Activated CD4-positive, alpha-beta T cell treated with anti-CD3 and anti-CD28 coated beads, Interleukin-2, amount 10 ng/mL, durations not matched to agents 7 days and 5 days (primary cell): ENCODE data around the gene FETUB. TPM values are rescaled to one million over a fixed set of nuclear protein-coding genes. Genes with fewer than 3 reads are reported as not detected.
"Not testable (repeated sequence)": the region's sequence is repeated elsewhere in the genome, so short reads cannot be mapped to it uniquely, and the experiment has no call there.

ENCODE experiments used
- CTCF ChIA-PET: fragments of 350-600 bp; sonication (Branson Sonifier 250); formaldehyde crosslinking; loops from one replicate; lab custom pipeline; 2021; ENCODE audit warnings: antibody characterized with exemption; lab: Charles Lee
- POLR2A ChIA-PET: fragments of 350-600 bp; sonication (Branson Sonifier 250); formaldehyde crosslinking; loops from one replicate; lab custom pipeline; 2021; ENCODE audit warnings: antibody characterized with exemption; lab: Charles Lee
- DNase-seq: peaks from one replicate; pipeline ENCODE4 v3.0.0-alpha.2; 2020
- H3K27ac Mint-ChIP-seq: one replicate; pipeline ENCODE4 v1.8.0; 2021; ENCODE audit warnings: mild to moderate bottlenecking, moderate library complexity, mixed read lengths
- H3K27me3 Mint-ChIP-seq: one replicate; pipeline ENCODE4 v1.8.0; 2021; ENCODE audit warnings: mixed read lengths
- H3K36me3 Mint-ChIP-seq: one replicate; pipeline ENCODE4 v1.8.0; 2021; ENCODE audit warnings: low read depth, mixed read lengths
- H3K4me1 Mint-ChIP-seq: one replicate; pipeline ENCODE4 v1.8.0; 2021; ENCODE audit warnings: mixed read lengths
- H3K4me3 Mint-ChIP-seq: one replicate; pipeline ENCODE4 v1.8.0; 2021; ENCODE audit warnings: mild to moderate bottlenecking, moderate library complexity, mixed read lengths
- H3K9me3 Mint-ChIP-seq: one replicate; pipeline ENCODE4 v1.8.0; 2021; ENCODE audit warnings: mixed read lengths
- total RNA-seq, 2 experiments: library from RNA; stranded (reverse); gene quantifications; one replicate each; pipeline ENCODE4 v1.2.3, GENCODE V29; 2021

FETUB gene
- total RNA-seq, 2 experiments from 2014 or later, result not detected

- Mint-ChIP-seq H3K27ac (no peak overlapping the region), H3K4me3 (no peak overlapping the region), H3K4me1 (peaks cover 17% of the 10 kb centered on the region), H3K9me3 (no peaks in the 10 kb centered on the region), H3K27me3 (peaks cover 12% of the 10 kb centered on the region), H3K36me3 (no peaks in the 10 kb centered on the region)
- ChIA-PET CTCF (interaction anchor here (0.5 kb wide), 1 partner anchor 94 kb away, joined by 3 read pairs; no protein-coding TSS in a partner anchor), POLR2A (interaction anchor here (0.5 to 0.6 kb wide), 2 partner anchors 107 to 121 kb away, joined by 3 read pairs; no protein-coding TSS in a partner anchor)
- DNase-seq, result no peak
These were observed 29.3 kb downstream of the FETUB start for GRCh38 chr3:186669378-186670084.

- H3K9me3 Mint-ChIP-seq, result no peaks in the 10 kb centered on the region
These were observed 30.0 kb downstream of the FETUB start for GRCh38 chr3:186670155-186670554.

GRCh38 chr3:186671051-186671450 is 30.9 kb downstream of the FETUB start:
- no peak overlapping the region for H3K27ac Mint-ChIP-seq
- peaks cover 16% of the 10 kb centered on the region for H3K27me3 Mint-ChIP-seq
- ChIA-PET POLR2A (no interaction called here), CTCF (no interaction called here)
- no peaks in the 10 kb centered on the region for H3K9me3 Mint-ChIP-seq
- no peak overlapping the region for H3K4me3 Mint-ChIP-seq
- no peaks in the 10 kb centered on the region for H3K36me3 Mint-ChIP-seq
- DNase-seq, result no peak
- peaks cover 17% of the 10 kb centered on the region for H3K4me1 Mint-ChIP-seq

More at GRCh38 chr3:186670155-186670554, 30.0 kb downstream of the FETUB start:
- ChIA-PET POLR2A (interaction anchor here (0.6 kb wide), 1 partner anchor 121 kb away, joined by 3 read pairs; no protein-coding TSS in a partner anchor), CTCF (no interaction called here)
- peaks cover 14% of the 10 kb centered on the region for H3K27me3 Mint-ChIP-seq
- H3K27ac Mint-ChIP-seq, result no peak overlapping the region
- H3K4me3 Mint-ChIP-seq, result no peak overlapping the region
- no peak for DNase-seq
- H3K4me1 Mint-ChIP-seq, result peaks cover 17% of the 10 kb centered on the region
- no peaks in the 10 kb centered on the region for H3K36me3 Mint-ChIP-seq

GRCh38 chr3:186678604-186679003 is 38.4 kb downstream of the FETUB start:
- no peak for DNase-seq
- H3K27me3 Mint-ChIP-seq, result peaks cover 37% of the 10 kb centered on the region
- H3K4me1 Mint-ChIP-seq, result no peaks in the 10 kb centered on the region
- POLR2A ChIA-PET, result no interaction called here
- no peaks in the 10 kb centered on the region for H3K9me3 Mint-ChIP-seq
- H3K36me3 Mint-ChIP-seq, result no peaks in the 10 kb centered on the region
- H3K4me3 Mint-ChIP-seq, result no peak overlapping the region
- H3K27ac Mint-ChIP-seq, result no peak overlapping the region
- CTCF ChIA-PET, result no interaction called here

GRCh38 chr3:186679151-186679550 is 39.0 kb downstream of the FETUB start:
- Mint-ChIP-seq H3K9me3 (no peaks in the 10 kb centered on the region), H3K27ac (no peak overlapping the region), H3K36me3 (no peaks in the 10 kb centered on the region), H3K4me3 (no peak overlapping the region), H3K27me3 (peaks cover 33% of the 10 kb centered on the region), H3K4me1 (no peaks in the 10 kb centered on the region)
- CTCF ChIA-PET, result no interaction called here
- POLR2A ChIA-PET, result no interaction called here
- no peak for DNase-seq

GRCh38 chr3:186680869-186681268 is 40.7 kb downstream of the FETUB start:
- ChIA-PET POLR2A (no interaction called here), CTCF (no interaction called here)
- H3K27me3 Mint-ChIP-seq, result peaks cover 33% of the 10 kb centered on the region
- H3K4me1 Mint-ChIP-seq, result no peaks in the 10 kb centered on the region
- H3K36me3 Mint-ChIP-seq, result no peaks in the 10 kb centered on the region
- no peak for DNase-seq
- H3K9me3 Mint-ChIP-seq, result peaks cover 8% of the 10 kb centered on the region
- no peak overlapping the region for H3K4me3 Mint-ChIP-seq
- no peak overlapping the region for H3K27ac Mint-ChIP-seq

GRCh38 chr3:186682812-186683211 is 42.6 kb downstream of the FETUB start:
- Mint-ChIP-seq H3K4me1 (no peaks in the 10 kb centered on the region), H3K27me3 (peaks cover 36% of the 10 kb centered on the region), H3K9me3 (peaks cover 11% of the 10 kb centered on the region), H3K36me3 (no peaks in the 10 kb centered on the region), H3K27ac (no peak overlapping the region), H3K4me3 (no peak overlapping the region)
- DNase-seq, result no peak
- ChIA-PET CTCF (no interaction called here), POLR2A (no interaction called here)

- CTCF ChIA-PET, result interaction anchor here (1.0 kb wide), 1 partner anchor 67 kb away, joined by 3 read pairs; no protein-coding TSS in a partner anchor
- Mint-ChIP-seq H3K27ac (no peak overlapping the region), H3K9me3 (peaks cover 11% of the 10 kb centered on the region), H3K36me3 (no peaks in the 10 kb centered on the region), H3K4me1 (no peaks in the 10 kb centered on the region), H3K27me3 (peaks cover 34% of the 10 kb centered on the region), H3K4me3 (no peak overlapping the region)
- DNase-seq, result no peak
- POLR2A ChIA-PET, result no interaction called here
These were observed 43.8 kb downstream of the FETUB start for GRCh38 chr3:186683979-186684378.

- H3K9me3 Mint-ChIP-seq, result peaks cover 11% of the 10 kb centered on the region
- H3K4me3 Mint-ChIP-seq, H3K36me3 Mint-ChIP-seq, CTCF ChIA-PET, H3K4me1 Mint-ChIP-seq, H3K27ac Mint-ChIP-seq, DNase-seq, POLR2A ChIA-PET: not testable (repeated sequence)
- H3K27me3 Mint-ChIP-seq, result peaks cover 37% of the 10 kb centered on the region
These were observed 46.3 kb downstream of the FETUB start for GRCh38 chr3:186686475-186686874.

GRCh38 chr3:186687120-186687651 is 47.0 kb downstream of the FETUB start:
- no peaks in the 10 kb centered on the region for H3K36me3 Mint-ChIP-seq
- H3K9me3 Mint-ChIP-seq, result peaks cover 11% of the 10 kb centered on the region
- ChIA-PET POLR2A (no interaction called here), CTCF (no interaction called here)
- H3K4me3 Mint-ChIP-seq, result no peak overlapping the region
- H3K27ac Mint-ChIP-seq, result no peak overlapping the region
- H3K27me3 Mint-ChIP-seq, result peaks cover 34% of the 10 kb centered on the region
- DNase-seq, result no peak
- no peaks in the 10 kb centered on the region for H3K4me1 Mint-ChIP-seq

- POLR2A ChIA-PET, result not testable (repeated sequence)
These were observed 50.1 kb downstream of the FETUB start for GRCh38 chr3:186690304-186690703.

GRCh38 chr3:186691676-186692075 is 51.5 kb downstream of the FETUB start:
- ChIA-PET CTCF (no interaction called here), POLR2A (no interaction called here)
- no peaks in the 10 kb centered on the region for H3K4me1 Mint-ChIP-seq

More at GRCh38 chr3:186690304-186690703, 50.1 kb downstream of the FETUB start:
- CTCF ChIA-PET, H3K9me3 Mint-ChIP-seq, H3K4me3 Mint-ChIP-seq, DNase-seq, H3K4me1 Mint-ChIP-seq, H3K36me3 Mint-ChIP-seq, H3K27ac Mint-ChIP-seq: not testable (repeated sequence)
- peaks cover 25% of the 10 kb centered on the region for H3K27me3 Mint-ChIP-seq

GRCh38 chr3:186693843-186694242 is 53.6 kb downstream of the FETUB start:
- Mint-ChIP-seq H3K27me3 (peaks cover 10% of the 10 kb centered on the region), H3K4me1 (no peaks in the 10 kb centered on the region), H3K9me3 (no peaks in the 10 kb centered on the region), H3K36me3 (no peaks in the 10 kb centered on the region), H3K27ac (no peak overlapping the region), H3K4me3 (no peak overlapping the region)
- no peak for DNase-seq
- POLR2A ChIA-PET, result no interaction called here
- CTCF ChIA-PET, result interaction anchor here (0.8 kb wide), 1 partner anchor 77 kb away, joined by 3 read pairs; no protein-coding TSS in a partner anchor

More at GRCh38 chr3:186691676-186692075, 51.5 kb downstream of the FETUB start:
- Mint-ChIP-seq H3K27me3 (peaks cover 17% of the 10 kb centered on the region), H3K27ac (no peak overlapping the region), H3K4me3 (no peak overlapping the region), H3K9me3 (peaks cover 3% of the 10 kb centered on the region), H3K36me3 (no peaks in the 10 kb centered on the region)
- no peak for DNase-seq
